T-helper 2 cell treated with Interferon-gamma antibody and Interleukin-4, amounts not matched to agents 5 μg/mL and 100 μg/mL, for 36 hours (primary cell): ENCODE measurements around the gene ZNF738.
"Not testable (repeated sequence)": the region's sequence is repeated elsewhere in the genome, so short reads cannot be mapped to it uniquely, and the experiment has no call there.

Source experiments
- DNase-seq: peaks from one replicate; pipeline ENCODE4 v3.0.0; 2021; ENCODE audit warnings: low spot score
- H3K27ac Mint-ChIP-seq: one replicate; pipeline ENCODE4 v1.8.0; 2021; ENCODE audit warnings: mild to moderate bottlenecking, mixed read lengths
- H3K27me3 Mint-ChIP-seq: one replicate; pipeline ENCODE4 v1.8.0; 2021; ENCODE audit warnings: low read depth, mixed read lengths
- H3K36me3 Mint-ChIP-seq: one replicate; pipeline ENCODE4 v1.8.0; 2021; ENCODE audit warnings: low read depth, mixed read lengths
- H3K4me1 Mint-ChIP-seq: one replicate; pipeline ENCODE4 v1.8.0; 2021; ENCODE audit warnings: low read depth, mixed read lengths
- H3K4me3 Mint-ChIP-seq: one replicate; pipeline ENCODE4 v1.8.0; 2022; ENCODE audit warnings: mild to moderate bottlenecking, moderate library complexity, mixed read lengths
- H3K9me3 Mint-ChIP-seq: one replicate; pipeline ENCODE4 v1.8.0; 2021; ENCODE audit warnings: mixed read lengths

Gene ZNF738

DNA sequence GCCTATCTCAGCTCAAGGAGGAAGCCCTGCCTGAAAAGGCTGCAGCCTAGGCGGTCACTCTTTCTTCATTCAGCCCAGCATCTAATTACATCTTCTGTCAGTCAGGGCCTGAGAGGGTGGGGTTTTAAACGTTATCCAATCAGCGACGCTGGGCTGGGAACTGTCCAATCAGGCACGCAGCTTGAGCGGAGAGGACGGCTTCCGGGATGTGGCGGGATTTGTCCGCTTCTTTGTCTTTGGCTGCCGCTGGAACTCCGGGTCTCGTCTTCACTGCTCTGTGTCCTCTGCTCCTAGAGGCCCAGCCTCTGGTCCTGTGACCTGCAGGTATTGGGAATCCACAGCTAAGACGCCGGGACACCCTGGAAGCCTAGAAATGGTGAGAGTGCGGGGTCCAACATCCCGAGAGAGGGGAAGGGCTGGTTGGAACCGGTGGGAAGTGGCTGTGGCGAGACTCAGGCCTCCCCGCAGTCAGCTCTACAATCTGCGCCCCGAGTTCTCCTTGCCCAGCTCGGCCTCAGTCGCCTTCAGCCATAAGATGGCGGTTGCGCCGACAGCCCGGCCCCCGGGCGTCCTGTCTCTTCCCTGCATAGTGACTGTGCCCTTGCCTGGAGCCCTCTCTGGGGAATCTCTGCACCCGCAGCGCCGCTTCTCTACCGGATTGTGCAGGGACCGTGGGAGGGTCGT is at the start of gene ZNF738:
ZNF738 (plus strand) TSS at position 233 of the 684 bp plus-strand sequence; CDS start at position 374, 141 bp downstream.
- peak; percentile 85 for DNase-seq
- peak within 1 kb of the TSS; percentile 97 for H3K4me3 Mint-ChIP-seq

DNA sequence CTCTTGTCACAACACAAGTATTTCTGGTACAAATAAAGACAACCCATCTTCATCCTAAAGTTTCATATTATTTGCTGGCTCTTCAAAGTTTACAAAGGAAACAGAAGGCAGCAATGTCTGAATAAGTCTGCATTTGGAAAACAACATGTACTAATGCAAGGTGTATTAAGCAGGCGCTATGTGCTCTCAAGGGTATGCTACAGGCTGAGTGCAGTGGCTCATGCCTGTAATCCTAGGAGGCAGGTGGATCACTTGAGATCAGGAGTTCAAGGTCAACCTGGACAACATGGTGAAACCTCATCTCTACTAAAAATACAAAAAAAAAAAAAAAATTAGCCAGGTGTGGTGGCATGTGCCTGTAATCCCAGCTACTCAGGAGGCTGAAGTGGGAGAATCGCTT is 46.0 kb upstream of the ZNF738 start:
- not testable (repeated sequence) for H3K27ac Mint-ChIP-seq, H3K4me3 Mint-ChIP-seq, H3K4me1 Mint-ChIP-seq, DNase-seq, H3K27me3 Mint-ChIP-seq
- peaks cover 55% of the 10 kb centered on the region for H3K9me3 Mint-ChIP-seq
- peaks cover 82% of the 10 kb centered on the region for H3K36me3 Mint-ChIP-seq

More for the DNA sequence above, at the start of gene ZNF738:
- peaks cover 27% of the 10 kb centered on the region for H3K9me3 Mint-ChIP-seq
- peaks cover 6% of the 10 kb centered on the region for H3K4me1 Mint-ChIP-seq
- H3K27ac Mint-ChIP-seq = peak within 1 kb of the TSS; percentile 94
- no peaks in the 10 kb centered on the region for H3K27me3 Mint-ChIP-seq
- peaks cover 39% of the 10 kb centered on the region for H3K36me3 Mint-ChIP-seq

DNA sequence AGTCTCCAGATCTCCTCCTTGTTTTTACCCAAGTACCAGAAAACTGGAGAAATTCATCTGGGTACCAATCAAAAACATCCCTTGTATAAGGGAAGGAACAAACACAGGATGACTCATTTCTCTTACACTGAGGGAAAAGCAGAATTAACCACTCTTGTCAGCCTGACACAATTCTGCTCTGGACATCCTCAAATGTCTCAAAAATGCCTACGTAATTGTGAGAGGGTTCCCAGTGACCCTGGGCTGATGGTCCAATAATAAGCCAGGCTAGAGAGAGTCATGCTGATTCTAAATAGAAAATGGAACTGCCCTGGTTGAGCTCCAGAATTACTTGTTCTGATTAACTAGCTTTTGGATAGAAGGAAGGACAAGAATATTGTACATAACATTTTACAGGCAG is 44.1 kb upstream of the ZNF738 start:
- H3K9me3 Mint-ChIP-seq = peaks cover 54% of the 10 kb centered on the region
- no peaks in the 10 kb centered on the region for H3K4me1 Mint-ChIP-seq
- no peak overlapping the region for H3K4me3 Mint-ChIP-seq
- H3K36me3 Mint-ChIP-seq = peaks cover 81% of the 10 kb centered on the region
- no peak overlapping the region for H3K27ac Mint-ChIP-seq
- H3K27me3 Mint-ChIP-seq = no peaks in the 10 kb centered on the region
- DNase-seq = no peak

- H3K36me3 Mint-ChIP-seq = peaks cover 83% of the 10 kb centered on the region
- H3K4me1 Mint-ChIP-seq = peaks cover 3% of the 10 kb centered on the region
- H3K27ac Mint-ChIP-seq = no peak overlapping the region
- no peaks in the 10 kb centered on the region for H3K27me3 Mint-ChIP-seq
- H3K4me3 Mint-ChIP-seq = no peak overlapping the region
- H3K9me3 Mint-ChIP-seq = peaks cover 50% of the 10 kb centered on the region
- DNase-seq = no peak
Observed at GRCh38 chr19:21317821-21318220, 41.0 kb upstream of the ZNF738 start.

DNA sequence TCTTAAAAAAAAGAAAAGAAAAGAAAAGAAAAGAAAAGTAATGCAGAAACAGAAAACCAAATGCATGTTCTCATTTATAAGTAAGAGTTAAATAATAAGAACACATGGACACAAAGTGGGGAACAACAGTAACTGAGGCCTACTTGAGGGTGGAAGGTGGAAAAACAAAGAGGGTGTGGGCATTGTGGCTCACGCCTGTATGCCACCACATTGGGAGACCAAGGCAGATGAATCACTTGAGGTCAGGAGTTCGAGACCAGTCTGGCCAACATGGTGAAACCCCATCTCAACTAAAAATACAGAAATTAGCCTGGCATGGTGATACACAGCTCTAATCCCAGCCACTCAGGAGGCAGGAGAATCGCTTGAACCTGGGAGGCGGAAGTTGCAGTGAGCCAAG is 37.7 kb upstream of the ZNF738 start:
- peaks cover 60% of the 10 kb centered on the region for H3K9me3 Mint-ChIP-seq
- peaks cover 3% of the 10 kb centered on the region for H3K4me1 Mint-ChIP-seq
- no peak overlapping the region for H3K27ac Mint-ChIP-seq
- no peaks in the 10 kb centered on the region for H3K27me3 Mint-ChIP-seq
- no peak overlapping the region for H3K4me3 Mint-ChIP-seq
- no peak for DNase-seq
- peaks cover 87% of the 10 kb centered on the region for H3K36me3 Mint-ChIP-seq

DNA sequence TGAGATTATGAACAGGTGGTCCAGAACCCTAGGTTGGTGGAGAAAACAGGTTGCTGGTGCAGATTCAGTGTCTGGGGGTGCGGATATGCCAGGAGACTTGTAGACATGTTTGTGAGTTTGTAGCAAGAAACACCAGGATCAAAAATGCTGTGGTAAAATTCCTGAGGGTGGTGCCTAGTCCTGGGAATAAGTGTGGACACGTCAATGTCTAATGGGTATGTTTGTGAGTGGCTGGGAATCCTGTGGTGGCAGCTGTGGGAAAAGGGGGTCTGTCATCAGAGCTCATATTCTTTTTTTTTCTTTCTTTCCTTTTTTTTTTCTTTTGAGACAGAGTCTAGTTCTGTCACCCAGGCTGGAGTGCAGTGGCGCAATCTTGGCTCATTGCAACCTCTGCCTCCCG is 36.8 kb upstream of the ZNF738 start:
- H3K27me3 Mint-ChIP-seq = no peaks in the 10 kb centered on the region
- peaks cover 88% of the 10 kb centered on the region for H3K36me3 Mint-ChIP-seq
- peaks cover 66% of the 10 kb centered on the region for H3K9me3 Mint-ChIP-seq
- DNase-seq = no peak
- no peak overlapping the region for H3K4me3 Mint-ChIP-seq
- peaks cover 4% of the 10 kb centered on the region for H3K4me1 Mint-ChIP-seq
- H3K27ac Mint-ChIP-seq = no peak overlapping the region

DNA sequence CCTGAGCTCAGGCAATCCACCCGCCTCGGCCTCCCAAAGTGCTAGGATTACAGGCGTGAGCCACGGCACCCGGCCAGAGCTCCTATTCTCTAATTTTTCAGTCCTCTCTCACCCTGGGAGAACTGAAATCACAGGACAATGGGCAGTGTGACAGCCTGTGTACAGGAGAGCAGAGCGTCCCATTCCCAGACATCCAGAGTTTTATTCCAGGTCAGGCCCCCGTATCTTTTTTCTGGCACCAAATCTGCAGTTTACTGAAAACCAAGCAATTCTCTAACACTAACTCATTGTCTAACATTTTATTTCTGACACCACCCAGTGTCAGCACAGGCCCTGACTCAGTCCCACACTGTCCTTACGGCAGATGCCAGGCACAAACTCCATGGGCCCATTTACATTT is 36.3 kb upstream of the ZNF738 start:
- peaks cover 88% of the 10 kb centered on the region for H3K36me3 Mint-ChIP-seq
- no peak overlapping the region for H3K27ac Mint-ChIP-seq
- H3K27me3 Mint-ChIP-seq = no peaks in the 10 kb centered on the region
- no peak overlapping the region for H3K4me3 Mint-ChIP-seq
- H3K9me3 Mint-ChIP-seq = peaks cover 62% of the 10 kb centered on the region
- H3K4me1 Mint-ChIP-seq = peaks cover 4% of the 10 kb centered on the region
- DNase-seq = no peak

- H3K36me3 Mint-ChIP-seq = peaks cover 88% of the 10 kb centered on the region
- H3K27me3 Mint-ChIP-seq = no peaks in the 10 kb centered on the region
- DNase-seq = no peak
- H3K27ac Mint-ChIP-seq = no peak overlapping the region
- H3K4me1 Mint-ChIP-seq = peaks cover 8% of the 10 kb centered on the region
- peaks cover 58% of the 10 kb centered on the region for H3K9me3 Mint-ChIP-seq
- H3K4me3 Mint-ChIP-seq = no peak overlapping the region
Observed at GRCh38 chr19:21323000-21323399, 35.8 kb upstream of the ZNF738 start.

GRCh38 chr19:21326169-21326568 is 32.6 kb upstream of the ZNF738 start:
- Mint-ChIP-seq H3K36me3 (peaks cover 73% of the 10 kb centered on the region), H3K4me1 (peaks cover 9% of the 10 kb centered on the region), H3K27me3 (no peaks in the 10 kb centered on the region), H3K27ac (no peak overlapping the region), H3K9me3 (peaks cover 46% of the 10 kb centered on the region), H3K4me3 (peak overlapping the region; percentile 56)
- no peak for DNase-seq

- Mint-ChIP-seq H3K27ac (peak overlapping the region; percentile 99), H3K4me3 (peak overlapping the region; percentile 99), H3K36me3 (peaks cover 51% of the 10 kb centered on the region), H3K9me3 (peaks cover 36% of the 10 kb centered on the region), H3K27me3 (no peaks in the 10 kb centered on the region), H3K4me1 (peaks cover 7% of the 10 kb centered on the region)
- no peak for DNase-seq
Observed at GRCh38 chr19:21328406-21328805, 30.4 kb upstream of the ZNF738 start.

DNA sequence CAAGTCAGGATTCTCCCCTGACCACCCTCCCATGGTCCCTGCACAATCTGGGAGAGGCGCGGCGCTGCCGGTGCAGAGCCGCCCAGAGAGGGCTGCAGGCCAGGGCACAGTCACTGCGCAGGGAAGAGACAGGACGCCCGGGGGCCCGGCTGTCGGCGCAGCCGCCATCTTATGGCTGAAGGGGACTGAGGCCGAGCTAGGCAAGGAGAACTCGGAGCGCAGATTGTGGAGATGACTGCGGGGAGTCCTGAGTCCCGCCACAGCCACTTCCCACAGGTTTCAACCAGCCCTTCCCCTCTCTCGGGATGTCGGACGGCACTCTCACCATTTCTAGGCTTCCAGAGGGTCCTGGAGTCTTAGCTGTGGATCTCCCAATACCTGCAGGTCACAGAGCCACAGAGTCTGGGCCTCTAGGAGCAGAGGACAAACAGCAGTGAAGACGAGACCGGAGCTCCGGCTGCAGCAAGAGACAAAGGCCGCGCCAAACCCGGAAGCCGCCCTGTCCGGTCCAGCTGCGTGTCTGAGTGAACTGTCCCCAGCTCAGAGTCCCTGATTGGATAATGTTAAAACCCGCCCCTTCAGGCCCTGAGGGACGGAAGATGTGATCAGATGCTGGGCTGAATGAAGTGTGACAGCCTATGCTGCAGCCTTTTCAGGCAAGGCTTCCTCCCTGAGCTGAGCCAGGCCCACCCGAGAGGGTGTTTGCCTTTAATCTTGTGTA is 29.8 kb upstream of the ZNF738 start, which contains the start of gene ZNF708:
ZNF708 (minus strand) TSS at position 526 of the 721 bp plus-strand sequence; CDS start at position 328, 198 bp downstream.
- Mint-ChIP-seq H3K4me1 (peaks cover 7% of the 10 kb centered on the region), H3K27ac (peak within 1 kb of the TSS; percentile 99), H3K4me3 (peak within 1 kb of the TSS; percentile 99), H3K9me3 (peaks cover 34% of the 10 kb centered on the region), H3K36me3 (peaks cover 48% of the 10 kb centered on the region), H3K27me3 (no peaks in the 10 kb centered on the region)
- peak; percentile 84 for DNase-seq

DNA sequence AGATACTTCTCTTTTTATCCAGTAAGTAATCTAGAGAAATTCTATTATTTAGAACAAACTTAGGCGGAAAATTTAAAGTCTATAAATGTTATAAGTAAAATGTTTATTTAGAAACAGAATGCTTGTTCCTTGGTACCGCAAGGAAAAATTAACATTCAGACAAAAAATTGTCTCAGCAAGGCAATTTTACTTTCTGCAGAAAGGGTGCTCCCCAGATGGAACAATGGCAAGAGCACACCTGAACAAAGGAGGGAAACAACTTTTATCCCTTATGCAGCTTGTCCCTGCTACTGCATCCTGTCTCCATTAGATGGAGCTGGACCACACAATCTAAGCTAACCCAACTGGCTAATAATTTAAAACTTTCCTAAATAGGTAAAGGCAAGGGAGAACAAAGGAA is 23.1 kb upstream of the ZNF738 start:
- DNase-seq = no peak
- Mint-ChIP-seq H3K27me3 (no peaks in the 10 kb centered on the region), H3K4me3 (no peak overlapping the region), H3K27ac (no peak overlapping the region), H3K36me3 (no peaks in the 10 kb centered on the region), H3K9me3 (peaks cover 61% of the 10 kb centered on the region), H3K4me1 (no peaks in the 10 kb centered on the region)

GRCh38 chr19:21344841-21345240 is 14.0 kb upstream of the ZNF738 start:
- not testable (repeated sequence) for H3K27ac Mint-ChIP-seq, H3K4me1 Mint-ChIP-seq, DNase-seq, H3K36me3 Mint-ChIP-seq, H3K4me3 Mint-ChIP-seq, H3K27me3 Mint-ChIP-seq
- H3K9me3 Mint-ChIP-seq = peaks cover 56% of the 10 kb centered on the region

DNA sequence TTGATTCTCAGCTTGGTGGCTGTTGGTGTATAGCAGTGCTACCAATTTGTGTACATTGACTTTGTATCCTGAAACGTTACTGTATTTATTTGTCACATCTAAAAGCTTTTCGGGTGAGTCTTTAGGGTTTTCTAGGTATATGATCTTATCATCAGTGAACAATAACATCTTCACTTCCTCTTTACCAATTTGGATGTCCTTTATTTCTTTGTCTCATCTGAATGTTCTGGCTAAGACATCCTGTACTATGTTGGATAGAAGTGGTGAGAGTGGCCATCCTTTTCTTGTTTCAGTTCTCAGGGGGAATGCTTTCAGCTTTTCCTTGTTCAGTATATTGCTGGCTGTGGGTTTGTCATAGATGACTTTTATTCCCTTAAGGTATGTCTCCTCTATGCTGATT is 6.0 kb upstream of the ZNF738 start:
- Mint-ChIP-seq H3K27ac (no peak overlapping the region), H3K4me1 (no peaks in the 10 kb centered on the region), H3K36me3 (no peaks in the 10 kb centered on the region), H3K4me3 (no peak overlapping the region), H3K27me3 (no peaks in the 10 kb centered on the region), H3K9me3 (peaks cover 57% of the 10 kb centered on the region)
- DNase-seq = no peak
